ENCODE data around the gene TRAP1.

The TRAP1 gene

GRCh38 chr16:3651461-3652372, 65.6 kb downstream of the TRAP1 start:
- no peak for DNase-seq (ENCODE audit: low read depth)

GRCh38 chr16:3650631-3651265, 66.6 kb downstream of the TRAP1 start:
- no peak for DNase-seq (ENCODE audit: low read depth)

GRCh38 chr16:3646348-3646920, 70.9 kb downstream of the TRAP1 start:
- no peak for DNase-seq (ENCODE audit: low read depth)

- DNase-seq (ENCODE audit: low read depth), result no peak
Observed at GRCh38 chr16:3645504-3646347, 71.6 kb downstream of the TRAP1 start.

- no peak for DNase-seq (ENCODE audit: low read depth)
Observed at GRCh38 chr16:3645108-3645503, 72.2 kb downstream of the TRAP1 start.

GRCh38 chr16:3643095-3643730, 74.1 kb downstream of the TRAP1 start:
- DNase-seq (ENCODE audit: low read depth), result no peak

GRCh38 chr16:3642397-3643094, 74.8 kb downstream of the TRAP1 start:
- no peak for DNase-seq (ENCODE audit: low read depth)

DNA sequence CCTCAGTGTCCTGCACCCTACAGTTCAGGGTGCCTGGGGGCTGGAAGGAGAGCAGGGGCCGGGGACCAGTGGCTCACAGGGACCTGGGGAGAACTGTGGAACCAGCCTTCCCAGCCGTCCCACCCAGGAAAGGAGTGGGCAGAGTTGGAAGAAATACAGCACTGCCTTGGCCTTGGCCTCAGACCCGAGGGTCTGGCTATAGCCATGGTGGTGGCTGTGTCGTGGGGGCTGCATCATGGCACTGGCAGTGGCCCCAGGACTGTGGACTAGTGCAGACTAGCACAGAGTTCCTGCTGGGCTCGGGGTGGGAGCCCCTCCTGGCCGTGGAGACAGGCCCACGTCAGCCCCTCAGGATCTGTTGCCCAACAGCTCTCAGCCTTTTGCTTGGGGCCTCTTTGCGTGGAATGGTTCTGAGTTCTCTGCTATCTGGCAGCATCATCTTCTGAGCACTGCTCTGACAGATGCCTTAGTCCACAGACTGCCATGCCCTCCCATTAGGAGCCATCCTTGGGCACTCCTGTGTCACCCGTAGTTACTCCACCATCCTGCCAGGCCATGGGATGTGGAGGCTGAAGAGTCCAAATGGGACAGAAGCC, 75.4 kb downstream of the TRAP1 start:
- DNase-seq (ENCODE audit: low read depth), result no peak

- DNase-seq (ENCODE audit: low read depth), result no peak
Observed at GRCh38 chr16:3640632-3641501, 76.5 kb downstream of the TRAP1 start.

DNA sequence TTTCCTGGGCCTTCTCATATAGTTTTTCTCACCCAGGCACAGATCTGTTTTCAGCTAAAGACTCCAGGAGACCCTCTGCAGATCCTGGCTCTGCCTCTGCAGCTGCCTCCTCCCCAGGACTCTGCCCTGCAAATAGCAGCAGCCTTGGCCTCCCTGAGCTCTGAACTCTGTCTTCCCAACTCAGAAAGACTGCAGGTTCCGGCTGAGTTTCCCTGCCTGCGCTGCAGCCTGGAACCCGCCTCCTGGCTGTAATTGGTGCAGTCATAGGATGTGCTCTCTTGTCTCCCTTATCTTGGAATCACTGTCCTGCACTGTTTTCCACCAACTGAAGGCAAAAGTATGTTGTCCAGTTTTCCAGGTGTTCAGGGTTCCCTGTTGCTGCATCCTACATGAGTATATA, 77.1 kb downstream of the TRAP1 start:
- DNase-seq (ENCODE audit: low read depth), result no peak

- DNase-seq (ENCODE audit: low read depth), result no peak
Observed at GRCh38 chr16:3638916-3639644, 78.2 kb downstream of the TRAP1 start.

DNA sequence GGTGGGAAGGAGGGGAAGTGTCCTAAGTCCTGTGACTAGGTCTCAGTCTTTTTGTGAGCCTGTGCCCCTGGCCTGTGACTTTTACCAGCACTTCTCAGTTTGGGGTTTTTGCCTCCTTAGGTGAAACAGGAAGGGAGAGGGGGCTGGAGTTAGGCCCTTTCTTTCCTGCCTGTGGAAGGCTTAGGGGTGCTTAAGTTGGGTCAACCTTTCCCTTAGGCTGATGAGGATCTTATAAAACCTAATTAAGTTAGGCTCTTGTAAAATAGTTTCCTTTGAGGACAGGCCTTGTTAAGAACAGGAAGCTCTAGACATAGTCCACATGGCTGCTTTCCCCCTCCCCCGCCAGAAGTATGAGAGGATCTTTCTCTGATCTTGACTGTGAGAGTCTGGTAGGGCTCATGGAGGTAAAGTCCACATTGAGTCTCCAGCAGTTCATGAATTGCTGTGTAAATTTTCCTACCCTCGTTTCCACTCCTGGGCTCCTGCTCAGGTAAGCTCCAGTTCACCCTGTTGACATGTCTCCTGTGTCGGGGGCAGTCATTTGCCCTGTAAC, 79.9 kb downstream of the TRAP1 start:
- DNase-seq (ENCODE audit: low read depth), result no peak

- no peak for DNase-seq (ENCODE audit: low read depth)
Observed at GRCh38 chr16:3625911-3626732, 91.2 kb downstream of the TRAP1 start.

GRCh38 chr16:3625331-3625730, 92.0 kb downstream of the TRAP1 start:
- DNase-seq (ENCODE audit: low read depth), result no peak

DNA sequence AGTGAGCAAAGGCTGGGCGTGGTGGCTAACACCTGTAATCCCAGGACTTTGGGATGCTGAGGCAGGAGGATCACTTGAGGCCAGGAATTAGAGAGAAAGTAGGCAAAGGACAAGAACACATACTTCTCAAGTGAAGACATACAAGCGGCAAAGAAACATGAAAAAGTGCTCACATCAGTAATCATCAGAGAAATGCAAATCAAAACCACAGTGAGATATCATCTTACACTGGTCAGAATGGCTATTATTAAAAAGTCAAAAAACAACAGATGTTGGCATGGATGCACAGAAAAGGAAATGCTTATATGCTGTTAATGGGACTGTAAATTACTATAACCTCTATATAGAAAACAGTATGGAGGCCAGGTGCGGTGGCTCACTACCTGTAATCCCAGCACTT, 93.7 kb downstream of the TRAP1 start:
- no peak for DNase-seq (ENCODE audit: low read depth)

DNA sequence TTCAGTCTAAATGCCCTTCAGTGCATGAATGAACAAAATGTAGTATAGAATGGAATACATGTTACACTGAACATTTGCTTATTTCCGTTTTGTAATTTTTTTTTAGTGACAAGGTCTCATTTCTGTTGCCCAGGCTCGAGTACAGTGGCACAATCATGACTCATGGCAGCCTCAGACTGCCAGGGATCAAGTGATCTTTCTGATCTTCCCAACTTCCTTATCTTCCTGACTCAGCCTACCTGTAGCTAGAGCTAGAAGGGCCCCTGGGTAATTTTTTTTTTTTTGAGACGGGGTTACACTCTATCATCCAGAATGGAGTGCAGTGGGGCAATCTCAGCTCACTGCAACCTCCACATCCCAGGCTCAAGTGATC, 98.6 kb downstream of the TRAP1 start:
- DNase-seq (ENCODE audit: low read depth), result no peak

DNA sequence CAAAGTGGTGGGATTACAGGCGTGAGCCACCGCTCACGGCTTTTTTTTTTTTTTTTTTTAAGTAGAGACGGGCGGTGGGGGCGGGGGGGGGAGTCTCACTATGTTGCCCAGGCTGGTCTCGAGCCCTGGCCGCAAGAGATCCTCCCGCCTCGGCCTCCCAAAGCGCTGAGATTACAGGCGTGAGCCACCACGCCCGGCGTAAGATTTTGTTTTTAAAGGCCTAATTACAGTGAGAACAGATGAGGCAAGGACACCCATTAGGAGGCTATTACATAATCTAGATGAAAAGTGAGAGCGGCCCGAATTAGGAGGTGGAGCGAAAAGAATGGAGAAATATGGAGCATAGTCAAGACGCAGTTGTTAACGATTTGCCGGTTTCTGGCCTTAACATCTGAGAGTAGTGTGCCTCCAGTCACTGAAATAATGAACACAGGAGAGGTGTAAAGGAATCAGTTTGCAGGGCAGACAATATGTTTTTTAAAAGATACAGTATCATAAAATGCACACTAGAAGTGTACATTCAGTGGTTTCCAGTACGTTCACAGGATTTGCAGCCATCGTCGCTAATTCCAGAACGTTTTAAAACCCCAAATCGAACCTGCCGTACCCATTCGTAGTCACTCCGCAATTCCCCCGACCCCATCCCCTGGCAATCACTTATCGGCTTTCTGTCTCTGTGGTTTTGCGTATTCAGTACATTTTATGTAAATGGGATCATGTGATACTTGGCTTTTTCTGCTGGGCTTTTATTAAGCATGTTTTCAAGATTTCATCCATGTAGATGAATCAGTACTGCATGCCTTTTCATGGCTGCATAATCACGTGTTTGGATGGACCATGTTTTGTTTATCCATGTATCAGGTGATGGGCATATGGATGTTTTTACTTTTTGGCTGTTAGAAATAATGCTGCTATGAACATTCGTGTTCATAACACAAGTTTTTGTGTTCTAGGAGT, 104.5 kb downstream of the TRAP1 start:
- no peak for DNase-seq (ENCODE audit: low read depth)

All from T-helper 22 cell (primary cell).